NCI-H526 treated with DMSO at 0.1 percent for 48 hours (cell line): ENCODE data around the gene RORB.
"Not testable (repeated sequence)": the region's sequence is repeated elsewhere in the genome, so short reads cannot be mapped to it uniquely, and the experiment has no call there.

Source experiments
- DNase-seq: peaks from one replicate; lab custom pipeline; 2025; lab: John Stamatoyannopoulos, UW

RORB gene

GRCh38 chr9:74513221-74513620, 16.1 kb downstream of the RORB start:
- no peak for DNase-seq

GRCh38 chr9:74517188-74517587, 20.1 kb downstream of the RORB start:
- DNase-seq, result no peak

DNA sequence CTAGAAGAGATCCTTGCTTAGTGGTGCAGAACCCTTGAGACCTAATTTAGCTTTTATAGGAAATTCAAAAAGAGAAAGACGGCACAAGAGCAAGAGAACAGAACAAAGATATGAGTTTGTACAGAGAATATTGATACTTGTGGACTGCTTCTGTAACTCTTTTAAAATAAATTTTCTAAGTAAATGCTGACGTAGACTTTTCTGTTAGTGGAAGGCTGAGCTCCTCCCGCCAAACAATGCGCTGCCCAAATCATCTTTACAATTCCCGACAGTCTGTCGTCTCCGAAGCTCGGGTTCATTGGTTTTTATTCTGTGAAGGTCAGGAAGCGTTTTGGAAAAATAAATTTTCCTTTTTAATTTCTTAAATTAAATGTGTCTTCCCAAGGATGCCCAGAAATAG, 22.3 kb downstream of the RORB start:
- DNase-seq, result no peak

GRCh38 chr9:74521009-74521408, 23.9 kb downstream of the RORB start:
- no peak for DNase-seq

DNA sequence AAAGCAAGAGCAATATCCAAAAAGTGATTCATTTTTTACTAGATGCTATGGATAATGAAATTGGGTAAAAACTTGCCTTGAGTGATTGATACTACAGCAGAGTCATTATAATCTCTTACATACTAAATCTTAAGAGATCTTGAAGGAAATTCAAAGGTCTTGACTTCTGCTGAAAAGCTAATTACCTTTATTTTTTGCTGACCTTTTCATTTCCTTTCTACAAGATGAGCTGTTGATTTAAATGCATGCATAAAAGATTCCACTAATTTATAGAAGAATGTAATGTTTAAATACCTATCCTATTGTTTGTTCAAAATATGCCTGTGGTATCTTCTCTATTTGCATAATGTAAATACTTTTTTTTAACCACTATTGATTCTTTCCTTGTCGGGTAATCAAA, 27.2 kb downstream of the RORB start:
- no peak for DNase-seq

- DNase-seq, result no peak
Measured at GRCh38 chr9:74526215-74526614, 29.1 kb downstream of the RORB start.

DNA sequence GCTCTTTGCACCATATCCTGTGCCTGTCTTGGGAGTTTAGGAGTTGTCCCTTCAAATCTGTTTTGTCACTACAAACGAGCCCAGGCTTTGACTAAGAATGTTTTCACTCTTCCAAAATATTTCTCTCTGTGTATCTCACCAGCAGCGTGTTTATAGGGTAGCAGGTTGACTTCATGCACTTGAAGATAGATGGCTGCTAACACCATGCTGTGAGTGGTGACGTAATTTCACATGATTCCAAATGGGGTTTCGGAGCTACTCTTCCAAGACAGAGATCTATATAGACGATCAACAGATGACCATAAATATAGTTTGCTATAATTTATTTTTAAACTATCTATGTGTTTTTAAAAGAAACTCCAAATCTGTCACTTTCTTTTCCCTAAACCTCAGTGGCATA, 30.6 kb downstream of the RORB start:
- no peak for DNase-seq

- no peak for DNase-seq
Measured at GRCh38 chr9:74528207-74528606, 31.1 kb downstream of the RORB start.

DNA sequence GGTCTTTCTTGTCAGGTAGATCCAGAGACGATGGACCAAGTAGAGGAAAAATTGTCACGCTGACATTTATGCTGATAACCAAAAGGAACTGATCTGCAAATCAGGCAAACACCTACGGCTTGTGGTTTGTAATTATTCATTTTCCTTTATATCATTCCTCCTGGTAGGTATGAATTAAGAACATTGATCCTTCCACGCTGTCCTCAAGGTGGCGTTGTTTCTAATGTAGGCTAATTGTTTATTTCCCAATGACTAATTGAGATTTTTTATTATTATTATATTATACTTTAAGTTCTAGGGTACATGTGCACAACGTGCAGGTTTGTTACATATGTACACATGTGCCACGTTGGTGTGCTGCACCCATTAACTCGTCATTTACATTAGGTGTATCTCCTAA, 33.3 kb downstream of the RORB start:
- DNase-seq, result not testable (repeated sequence)

DNA sequence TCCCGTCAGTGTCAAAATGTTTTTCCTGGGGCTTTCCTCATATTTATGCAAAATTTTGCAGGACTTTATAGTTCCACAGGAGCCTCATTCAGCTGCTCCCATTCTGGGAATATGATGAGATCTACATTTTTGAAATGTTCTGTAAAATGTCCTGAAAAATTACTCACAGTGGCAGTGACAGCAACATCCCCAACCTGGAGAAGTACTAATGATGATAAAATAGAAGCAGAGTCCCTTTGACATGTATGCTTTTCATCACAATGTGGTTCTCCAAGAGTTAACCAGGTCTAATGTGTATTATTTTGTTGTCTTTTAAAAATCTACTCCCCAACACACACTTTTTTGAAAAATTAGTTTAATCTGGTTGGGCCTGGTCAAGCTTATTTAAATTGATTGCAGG, 36.1 kb downstream of the RORB start:
- DNase-seq, result no peak

- no peak for DNase-seq
Measured at GRCh38 chr9:74534841-74535240, 37.7 kb downstream of the RORB start.

GRCh38 chr9:74543145-74543544, 46.0 kb downstream of the RORB start:
- no peak for DNase-seq

DNA sequence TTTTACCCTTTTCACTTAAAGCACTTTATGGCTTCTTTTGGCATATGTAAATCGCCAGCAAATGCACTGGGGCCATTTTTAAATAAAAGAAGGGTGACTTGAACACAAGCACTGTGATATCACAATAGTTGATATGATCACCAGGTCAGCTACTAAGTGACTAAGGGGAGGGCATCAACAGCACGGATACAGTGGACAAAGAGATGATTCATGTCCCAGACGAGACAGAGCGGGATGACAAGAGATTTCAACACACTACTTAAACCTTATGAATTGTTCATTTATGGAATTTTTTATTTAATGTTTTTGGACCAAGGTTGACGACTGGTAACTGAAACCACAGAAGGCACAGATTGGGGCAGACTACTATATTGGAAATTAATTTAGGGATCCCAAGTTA, 54.1 kb downstream of the RORB start:
- no peak for DNase-seq

- DNase-seq, result no peak
Measured at GRCh38 chr9:74554751-74555419, 57.8 kb downstream of the RORB start.

GRCh38 chr9:74555565-74555964, 58.4 kb downstream of the RORB start:
- peak; percentile 47 for DNase-seq

DNA sequence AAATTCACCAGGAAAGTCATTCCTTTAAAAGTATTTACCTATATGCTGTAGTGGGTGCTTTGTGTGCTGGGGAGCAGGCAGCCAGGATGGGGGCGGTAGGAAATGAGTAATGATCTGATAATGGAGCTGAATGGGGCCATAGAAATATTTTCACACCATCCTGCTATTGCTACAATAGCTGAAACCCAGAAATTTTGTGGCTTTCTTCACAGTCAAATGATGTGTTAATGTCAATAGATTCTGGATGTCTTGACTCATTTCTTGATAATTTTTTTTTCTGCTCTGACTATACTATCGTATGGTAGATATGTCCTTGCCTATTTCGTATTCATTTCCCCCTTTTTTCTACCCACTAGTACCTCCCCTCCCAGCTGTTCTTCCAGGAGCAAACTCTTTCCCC, 59.5 kb downstream of the RORB start:
- no peak for DNase-seq

DNA sequence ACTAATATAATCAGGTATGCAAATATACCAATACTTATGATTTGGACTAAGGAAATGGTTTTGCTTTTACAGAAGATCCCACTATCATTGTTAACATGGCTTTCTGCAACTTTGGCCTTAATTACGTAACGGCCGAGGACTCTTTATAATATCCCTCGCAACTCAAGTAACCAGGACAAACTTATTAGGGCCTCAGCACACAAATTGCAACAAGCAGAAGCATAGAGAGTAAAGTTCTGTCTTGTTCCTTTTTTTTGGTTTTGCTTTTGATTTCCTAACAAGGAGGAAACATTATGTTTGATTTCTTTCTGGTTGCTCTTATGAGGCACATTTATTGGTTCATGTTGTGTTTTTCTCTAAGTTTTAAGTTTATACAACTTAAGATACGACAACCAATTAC, 60.4 kb downstream of the RORB start:
- no peak for DNase-seq

GRCh38 chr9:74562611-74563010, 65.5 kb downstream of the RORB start:
- DNase-seq, result no peak

GRCh38 chr9:74570879-74571512, 73.9 kb downstream of the RORB start:
- peak; percentile 27 for DNase-seq

DNA sequence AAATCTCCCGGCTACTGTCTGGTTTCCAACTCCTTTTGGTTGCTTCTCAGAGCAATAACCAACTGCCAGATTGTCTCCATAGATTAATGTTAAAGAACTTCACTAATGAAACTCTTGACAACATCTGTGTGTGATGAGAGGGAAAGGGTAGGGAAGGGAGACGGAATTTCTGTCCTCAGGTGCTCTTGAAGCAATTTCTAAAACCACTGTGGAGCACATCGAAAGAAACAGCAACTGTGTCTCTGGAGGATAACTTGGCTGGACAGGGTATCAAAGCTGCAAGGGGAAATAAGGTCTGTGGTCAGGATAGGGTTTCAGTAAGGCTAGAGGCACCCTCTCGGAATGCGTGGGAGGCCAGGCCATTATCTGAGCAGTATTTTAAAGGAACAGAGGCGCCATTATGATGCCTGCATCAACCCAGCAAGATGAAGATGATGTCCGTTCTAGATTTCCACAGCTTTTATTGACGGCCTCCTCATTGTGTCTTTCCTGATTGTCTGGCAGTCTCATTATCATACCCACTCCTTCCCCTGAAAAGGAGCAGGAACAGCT, 76.6 kb downstream of the RORB start:
- DNase-seq, result no peak

DNA sequence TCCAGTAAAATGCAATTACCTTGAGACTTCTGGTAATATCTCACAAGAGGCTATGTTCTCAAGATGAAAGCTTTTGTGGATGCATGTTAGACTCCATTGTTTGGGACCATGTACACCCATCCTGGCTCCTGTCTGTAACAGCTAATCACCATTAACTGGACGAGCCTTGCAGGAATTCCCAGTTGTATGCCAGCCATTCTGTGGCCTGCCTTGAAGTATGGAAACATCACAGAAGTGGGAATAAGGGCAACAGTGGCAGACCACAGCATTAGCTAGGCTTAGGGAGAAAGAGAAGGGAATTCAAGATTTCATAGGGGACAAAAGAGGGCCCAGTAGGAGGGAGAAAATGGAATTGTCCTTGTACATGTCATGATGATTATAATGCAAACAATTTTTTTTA, 79.0 kb downstream of the RORB start:
- no peak for DNase-seq

GRCh38 chr9:74577956-74578355, 80.8 kb downstream of the RORB start:
- no peak for DNase-seq

DNA sequence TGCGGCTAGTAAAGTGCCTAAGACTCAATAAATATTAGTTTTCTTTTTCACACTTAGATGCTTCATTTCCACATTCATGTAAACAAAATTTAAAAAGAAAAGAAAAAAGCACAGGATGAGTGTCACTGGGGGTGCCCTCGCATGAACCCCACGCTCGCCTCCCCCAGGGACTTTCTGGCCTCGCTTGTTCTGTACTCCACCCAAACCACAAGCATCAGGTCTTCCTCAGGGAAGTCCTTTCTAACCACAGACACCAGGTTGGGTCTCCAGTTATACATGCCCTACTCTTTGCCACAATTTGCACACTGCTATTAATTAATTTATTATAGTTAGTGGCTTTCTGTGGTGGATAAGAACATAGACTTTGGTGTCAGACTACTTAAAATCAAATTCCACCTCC, 92.4 kb downstream of the RORB start:
- no peak for DNase-seq

DNA sequence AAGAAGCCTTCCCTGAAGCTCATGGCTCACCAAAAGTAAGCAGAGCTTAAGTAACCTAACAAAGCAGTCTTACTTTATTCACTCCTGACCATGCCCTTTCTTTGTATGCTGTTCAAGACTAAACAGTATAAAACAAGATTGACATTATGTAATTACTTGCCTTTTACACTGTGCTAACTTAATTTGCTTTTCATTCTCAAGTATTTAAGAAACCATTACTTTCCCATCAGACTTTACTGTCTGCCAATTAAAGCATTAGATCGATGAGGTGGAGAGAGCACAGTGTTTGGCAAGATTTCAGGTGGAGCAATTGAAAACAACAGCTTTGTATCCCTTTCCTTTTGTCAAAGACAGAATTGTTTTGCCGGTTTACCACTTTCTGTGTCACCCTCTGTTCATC, 98.2 kb downstream of the RORB start:
- DNase-seq, result no peak
